IPS-18a (cell line): ENCODE results near the gene ZNF845.
"Not testable (repeated sequence)": the region's sequence is repeated elsewhere in the genome, so short reads cannot be mapped to it uniquely, and the experiment has no call there.

Experiments used
- H3K27ac ChIP-seq: one replicate; pipeline ENCODE4 v1.5.1; 2013; ENCODE audit warnings: low read length
- H3K27me3 ChIP-seq: one replicate; pipeline ENCODE4 v1.6.1; 2013; ENCODE audit warnings: mild to moderate bottlenecking, low read length; ENCODE audit not compliant: control insufficient read depth, insufficient read depth
- H3K36me3 ChIP-seq: one replicate; pipeline ENCODE4 v1.6.1; 2013; ENCODE audit warnings: low read depth, low read length; ENCODE audit not compliant: control insufficient read depth
- H3K4me1 ChIP-seq: one replicate; pipeline ENCODE4 v1.6.1; 2013; ENCODE audit warnings: low read depth, low read length; ENCODE audit not compliant: control insufficient read depth
- H3K4me3 ChIP-seq: one replicate; pipeline ENCODE4 v1.5.1; 2013; ENCODE audit warnings: low read length
- H3K9ac ChIP-seq: one replicate; pipeline ENCODE4 v1.6.1; 2013; ENCODE audit warnings: mild to moderate bottlenecking, low read length, moderate library complexity
- H3K9me3 ChIP-seq: one replicate; pipeline ENCODE4 v1.6.1; 2013; ENCODE audit warnings: low read depth, low read length; ENCODE audit not compliant: control insufficient read depth

Gene ZNF845

DNA sequence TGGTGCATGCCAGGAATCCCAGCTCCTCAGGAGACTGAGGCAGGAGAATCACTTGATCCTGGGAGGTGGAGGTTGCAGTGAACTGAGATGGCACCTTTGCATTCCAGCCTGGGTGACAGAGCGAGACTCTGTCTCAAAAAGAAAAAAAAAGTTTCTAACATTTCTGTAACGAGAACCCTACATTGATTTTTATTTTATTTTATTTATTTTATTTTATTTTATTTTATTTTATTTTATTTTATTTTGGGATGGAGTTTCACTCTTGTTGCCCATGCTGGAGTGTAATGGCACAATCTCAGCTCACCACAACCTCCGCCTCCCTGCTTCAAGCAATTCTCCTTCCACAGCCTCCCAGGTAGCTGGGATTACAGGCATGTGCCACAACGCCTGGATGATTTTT lies 10.9 kb downstream of the ZNF845 start:
- H3K27me3 ChIP-seq, H3K4me1 ChIP-seq, H3K9me3 ChIP-seq, H3K4me3 ChIP-seq, H3K27ac ChIP-seq, H3K9ac ChIP-seq: not testable (repeated sequence)
- H3K36me3 ChIP-seq = peaks cover 27% of the 10 kb centered on the region

DNA sequence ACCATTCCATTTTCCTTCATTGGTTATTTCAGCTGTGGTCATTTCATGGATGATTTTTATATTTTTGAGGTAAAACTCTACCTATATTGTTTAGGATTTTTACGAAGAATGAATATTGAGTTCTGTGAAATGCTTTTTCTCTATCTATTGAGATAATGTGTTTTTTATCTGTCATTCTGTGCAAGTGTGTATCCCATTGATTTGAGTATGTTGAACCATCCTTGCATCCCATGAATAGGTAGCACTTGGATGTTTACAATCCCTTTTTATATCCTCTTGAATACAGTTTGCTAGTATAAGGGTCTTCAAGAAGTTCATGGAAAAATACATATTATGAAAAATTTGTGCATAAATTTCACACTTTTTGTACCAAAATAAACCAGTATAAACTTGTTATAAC lies 22.2 kb downstream of the ZNF845 start:
- Histone ChIP-seq H3K4me1 (no peaks in the 10 kb centered on the region), H3K9me3 (peaks cover 44% of the 10 kb centered on the region), H3K27me3 (no peaks in the 10 kb centered on the region), H3K9ac (no peak overlapping the region), H3K27ac (no peak overlapping the region), H3K4me3 (no peak overlapping the region), H3K36me3 (peaks cover 26% of the 10 kb centered on the region)

DNA sequence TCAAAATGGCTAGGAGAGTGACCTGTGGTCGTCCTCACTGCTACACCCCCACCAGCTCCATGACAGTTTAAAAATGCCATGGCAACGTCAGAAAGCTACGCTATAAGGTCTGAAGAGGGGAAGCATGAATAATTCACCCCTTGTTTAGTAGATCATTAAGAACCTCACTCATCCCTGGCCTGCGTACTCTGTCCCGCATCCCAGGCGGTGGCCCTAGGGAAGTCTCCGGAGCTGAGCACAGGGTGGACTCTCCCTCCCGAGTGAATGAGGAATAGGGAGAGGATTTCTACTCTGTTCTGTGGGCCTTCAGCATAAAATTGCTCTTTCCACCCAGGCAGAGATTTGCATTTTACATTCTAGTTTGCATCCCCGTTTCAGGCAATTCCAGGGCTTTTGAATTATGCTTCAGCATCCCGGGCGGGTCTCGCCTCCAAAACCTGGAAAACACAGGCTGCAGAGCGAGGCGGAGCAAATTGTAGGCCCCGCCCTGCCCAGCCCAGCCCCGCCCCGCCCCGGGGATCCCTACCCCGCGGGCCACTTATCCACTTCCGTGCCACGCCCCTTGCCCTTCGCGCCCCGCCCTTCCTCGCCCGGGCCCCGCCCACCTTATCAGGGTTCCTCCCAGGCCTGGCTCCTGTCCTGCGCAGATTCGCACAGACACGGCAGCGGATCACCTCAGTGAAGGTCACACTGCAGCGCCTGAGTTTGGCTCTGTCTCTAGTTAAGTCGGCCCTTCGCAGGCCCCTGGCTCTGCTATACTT lies 24.5 kb downstream of the ZNF845 start:
- Histone ChIP-seq H3K27me3 (no peaks in the 10 kb centered on the region), H3K9me3 (peaks cover 22% of the 10 kb centered on the region), H3K36me3 (peaks cover 4% of the 10 kb centered on the region), H3K9ac (no peak overlapping the region), H3K4me3 (no peak overlapping the region), H3K27ac (no peak overlapping the region), H3K4me1 (no peaks in the 10 kb centered on the region)

DNA sequence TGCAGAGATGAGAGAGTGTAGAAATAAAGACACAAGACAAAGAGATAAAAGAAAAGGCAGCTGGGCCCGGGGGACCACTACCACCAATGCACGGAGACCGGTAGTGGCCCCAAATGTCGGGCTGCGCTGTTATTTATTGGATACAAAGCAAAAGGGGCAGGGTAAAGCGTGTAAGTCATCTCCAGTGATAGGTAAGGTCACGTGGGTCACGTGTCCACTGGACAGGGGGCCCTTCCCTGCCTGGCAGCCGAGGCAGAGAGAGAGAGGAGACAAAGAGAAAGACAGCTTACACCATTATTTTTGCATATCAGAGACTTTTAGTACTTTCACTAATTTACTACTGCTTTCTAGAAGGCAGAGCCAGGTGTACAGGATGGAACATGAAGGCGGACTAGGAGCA lies 26.5 kb downstream of the ZNF845 start:
- H3K27ac ChIP-seq, H3K4me1 ChIP-seq, H3K27me3 ChIP-seq, H3K36me3 ChIP-seq, H3K4me3 ChIP-seq, H3K9me3 ChIP-seq, H3K9ac ChIP-seq: not testable (repeated sequence)

DNA sequence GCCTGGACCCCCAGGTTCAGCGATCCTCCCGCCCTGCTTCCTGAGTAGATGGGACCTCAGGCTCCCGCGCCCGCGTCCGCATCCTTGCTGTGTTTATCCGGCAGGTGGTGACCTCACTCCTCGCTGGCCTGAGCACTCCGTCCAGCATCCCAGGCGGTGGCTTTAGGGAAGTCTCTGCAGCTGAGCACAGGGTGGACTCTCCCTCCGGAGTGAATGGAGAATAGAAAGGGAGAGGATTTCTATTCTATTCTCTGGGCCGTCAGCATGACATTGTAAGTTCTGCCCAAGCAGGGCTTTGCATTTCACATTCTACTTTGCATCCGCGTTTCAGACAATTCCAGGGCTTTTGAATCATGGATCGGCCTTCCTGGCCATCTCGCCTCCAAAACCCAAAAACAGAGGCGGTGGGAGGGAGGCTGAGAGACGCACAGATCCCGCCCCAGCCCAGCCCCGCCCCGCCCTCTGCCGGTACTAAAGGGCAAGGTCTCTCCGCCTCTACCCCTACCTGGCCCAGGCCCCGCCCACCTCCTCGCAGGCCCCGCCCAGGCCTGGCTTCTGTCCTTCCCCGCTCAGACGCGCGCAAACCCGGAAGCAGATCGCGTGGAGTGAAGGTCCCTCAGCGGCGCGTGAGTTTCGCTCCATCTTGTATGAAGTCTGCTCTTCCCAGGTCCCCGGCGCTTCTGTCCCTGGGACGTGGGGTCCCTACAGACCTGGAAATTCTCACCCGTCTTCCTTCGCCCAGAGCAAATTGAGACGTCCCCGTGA lies 31.8 kb downstream of the ZNF845 start, which contains the start of gene ZNF525:
Gene ZNF525 (plus strand): TSS at position 572 of the 765 bp plus-strand sequence. CDS start 6,577 bp downstream, outside the sequence.
- Histone ChIP-seq H3K9ac (peak within 1 kb of the TSS; percentile 59), H3K4me1 (peaks cover 7% of the 10 kb centered on the region), H3K9me3 (no peaks in the 10 kb centered on the region), H3K36me3 (no peaks in the 10 kb centered on the region), H3K27me3 (no peaks in the 10 kb centered on the region), H3K4me3 (peak within 1 kb of the TSS; percentile 87), H3K27ac (no peak within 1 kb of the TSS)

DNA sequence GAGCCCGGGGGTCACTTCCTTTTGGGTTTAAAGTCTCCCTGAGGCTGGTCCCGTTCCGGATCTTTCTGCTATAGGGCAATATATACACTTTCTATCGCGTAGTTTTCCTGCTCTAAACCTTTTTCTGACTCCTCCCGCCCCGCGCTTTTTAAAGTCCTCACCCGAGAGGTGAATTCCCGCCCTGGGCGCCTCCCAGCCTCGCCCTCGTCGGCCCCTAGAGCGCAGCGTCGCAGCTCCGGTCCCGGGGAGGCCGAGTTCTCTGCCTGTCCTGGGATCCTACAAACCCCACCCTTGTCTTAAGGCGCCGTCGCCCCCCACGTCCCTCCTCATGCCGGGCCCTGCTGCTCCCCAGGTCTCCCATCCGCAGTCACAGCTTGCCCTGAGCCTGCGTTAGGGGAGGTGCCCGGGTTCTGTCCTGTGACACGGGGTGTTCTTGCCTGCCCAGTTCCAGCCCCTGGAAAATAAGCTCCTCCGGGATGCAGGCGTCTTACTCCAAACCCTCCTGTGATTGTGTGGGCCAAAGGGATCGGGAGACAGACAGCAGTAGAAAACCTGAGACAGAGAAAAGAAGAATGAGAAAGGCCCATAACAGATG lies 32.4 kb downstream of the ZNF845 start:
- Histone ChIP-seq H3K4me1 (peaks cover 7% of the 10 kb centered on the region), H3K36me3 (no peaks in the 10 kb centered on the region), H3K9ac (peak overlapping the region; percentile 59), H3K27ac (no peak overlapping the region), H3K4me3 (peak overlapping the region; percentile 87), H3K9me3 (no peaks in the 10 kb centered on the region), H3K27me3 (no peaks in the 10 kb centered on the region)

DNA sequence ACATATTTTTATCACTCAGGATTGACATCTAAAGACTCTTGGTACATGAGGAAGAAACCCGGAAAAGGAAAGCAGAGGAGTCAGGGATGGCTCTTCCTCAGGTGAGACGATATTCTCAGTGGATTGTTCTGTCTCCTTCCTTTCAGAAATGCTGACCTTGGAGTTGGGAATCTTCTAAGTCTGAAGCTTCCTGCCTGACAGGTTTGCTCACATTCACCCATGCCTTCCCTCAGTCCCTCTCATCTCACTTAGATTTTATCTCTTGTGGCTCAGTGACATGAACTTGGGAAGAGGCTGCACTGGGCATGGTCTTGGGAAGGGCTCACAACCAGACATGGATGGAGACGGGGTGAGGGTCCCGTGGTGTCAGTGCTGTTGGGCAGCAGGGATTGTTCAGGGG lies 38.6 kb downstream of the ZNF845 start:
- peaks cover 3% of the 10 kb centered on the region for H3K4me1 ChIP-seq
- no peaks in the 10 kb centered on the region for H3K9me3 ChIP-seq
- no peak overlapping the region for H3K9ac ChIP-seq
- no peaks in the 10 kb centered on the region for H3K27me3 ChIP-seq
- H3K4me3 ChIP-seq = no peak overlapping the region
- peaks cover 14% of the 10 kb centered on the region for H3K36me3 ChIP-seq
- no peak overlapping the region for H3K27ac ChIP-seq

DNA sequence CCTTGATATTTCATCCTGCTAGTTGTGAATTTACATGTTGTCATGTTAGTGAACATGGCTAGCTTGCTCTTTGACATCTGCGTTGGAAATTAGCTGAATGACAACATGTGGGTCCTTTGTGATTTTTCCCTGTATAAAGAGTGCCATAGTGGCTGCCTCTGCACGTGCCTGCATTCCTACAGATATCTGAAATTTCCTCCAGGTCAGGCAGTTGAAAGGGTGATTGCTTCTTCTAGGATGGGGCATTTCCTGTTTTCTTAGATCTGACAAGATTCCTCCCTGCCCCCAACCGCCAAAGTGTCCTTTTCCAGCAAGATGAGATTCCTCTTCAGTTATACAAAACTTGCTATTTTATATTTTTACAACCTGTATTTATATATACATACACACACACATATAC lies 40.7 kb downstream of the ZNF845 start:
- Histone ChIP-seq H3K4me3 (no peak overlapping the region), H3K36me3 (peaks cover 19% of the 10 kb centered on the region), H3K9ac (no peak overlapping the region), H3K9me3 (no peaks in the 10 kb centered on the region), H3K27me3 (no peaks in the 10 kb centered on the region), H3K27ac (no peak overlapping the region), H3K4me1 (no peaks in the 10 kb centered on the region)

DNA sequence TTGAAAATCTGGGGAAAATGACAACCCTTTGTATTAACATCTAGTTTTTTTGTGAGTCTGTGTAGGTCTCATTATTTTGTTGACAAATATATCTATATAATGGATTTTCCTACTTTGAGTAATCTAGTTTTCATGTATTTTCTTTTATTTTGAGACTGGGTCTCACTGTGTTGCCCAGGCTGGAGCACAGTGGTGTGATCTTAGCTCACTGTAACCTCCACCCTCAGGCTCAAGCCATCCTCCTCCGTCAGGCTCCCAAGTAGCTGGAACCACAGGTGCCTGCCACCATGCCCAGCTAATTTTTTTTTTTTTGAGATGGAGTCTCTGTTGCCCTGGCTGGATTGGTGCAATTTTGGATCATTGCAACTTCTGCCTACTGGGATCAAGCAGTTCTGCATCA lies 41.2 kb downstream of the ZNF845 start:
- Histone ChIP-seq H3K36me3 (peaks cover 23% of the 10 kb centered on the region), H3K27ac (no peak overlapping the region), H3K9me3 (no peaks in the 10 kb centered on the region), H3K27me3 (no peaks in the 10 kb centered on the region), H3K4me3 (no peak overlapping the region), H3K9ac (no peak overlapping the region), H3K4me1 (no peaks in the 10 kb centered on the region)

DNA sequence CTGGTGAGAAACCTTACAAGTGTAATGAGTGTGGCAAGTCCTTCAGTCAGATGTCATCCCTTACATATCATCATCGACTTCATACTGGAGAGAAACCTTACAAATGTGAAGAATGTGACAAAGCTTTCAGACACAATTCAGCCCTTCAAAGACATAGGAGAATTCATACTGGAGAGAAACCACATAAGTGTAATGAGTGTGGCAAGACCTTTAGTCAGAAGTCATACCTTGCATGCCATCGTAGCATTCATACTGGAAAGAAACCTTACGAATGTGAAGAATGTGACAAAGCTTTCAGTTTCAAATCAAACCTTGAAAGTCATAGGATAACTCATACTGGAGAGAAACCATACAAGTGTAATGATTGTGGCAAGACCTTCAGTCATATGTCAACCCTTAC lies 47.8 kb downstream of the ZNF845 start:
- Histone ChIP-seq H3K4me3 (no peak overlapping the region), H3K36me3 (peaks cover 37% of the 10 kb centered on the region), H3K9ac (no peak overlapping the region), H3K27me3 (no peaks in the 10 kb centered on the region), H3K27ac (no peak overlapping the region), H3K9me3 (peaks cover 30% of the 10 kb centered on the region), H3K4me1 (no peaks in the 10 kb centered on the region)

DNA sequence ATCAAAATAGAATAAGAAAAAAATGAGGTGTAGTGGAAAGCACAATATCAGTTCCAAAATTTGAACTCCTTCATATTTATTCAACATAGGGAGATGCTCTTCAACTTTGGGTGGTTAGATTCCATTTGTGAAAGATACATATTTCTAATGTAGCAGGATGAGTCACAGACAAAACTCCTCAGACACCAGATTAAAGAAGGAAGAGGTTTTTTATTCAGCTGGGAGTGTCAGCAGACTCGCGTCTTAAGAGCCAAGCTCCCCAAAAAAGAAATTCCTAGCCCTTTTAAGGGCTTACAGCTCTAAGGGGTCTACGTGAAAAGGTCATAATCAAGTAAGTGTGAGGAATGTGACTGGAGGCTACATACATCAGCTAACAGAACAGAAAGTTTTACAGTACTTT lies 54.6 kb downstream of the ZNF845 start:
- Histone ChIP-seq H3K27me3 (no peaks in the 10 kb centered on the region), H3K4me1 (no peaks in the 10 kb centered on the region), H3K4me3 (no peak overlapping the region), H3K27ac (no peak overlapping the region), H3K9ac (no peak overlapping the region), H3K9me3 (peaks cover 9% of the 10 kb centered on the region), H3K36me3 (no peaks in the 10 kb centered on the region)
